HG03565 (cell line): Measurements from ENCODE around the gene VWA1.
"Not testable (repeated sequence)": the region's sequence is repeated elsewhere in the genome, so short reads cannot be mapped to it uniquely, and the experiment has no call there.

ENCODE experiments used
- ATAC-seq: cut with Tn5 transposase; IDR thresholded peaks from one replicate; pipeline ENCODE4 v1.9.1; 2021; ENCODE audit warnings: mild to moderate bottlenecking, moderate library complexity; ENCODE audit not compliant: unreplicated experiment

Gene VWA1

GRCh38 chr1:1402901-1403392 lies 32.5 kb upstream of the VWA1 start:
- ATAC-seq: not testable (repeated sequence)

- no peak for ATAC-seq
Observed at GRCh38 chr1:1403653-1404052, 31.8 kb upstream of the VWA1 start.

GRCh38 chr1:1406101-1406820 lies 29.2 kb upstream of the VWA1 start:
- no peak for ATAC-seq

- ATAC-seq: peak; percentile 76
Observed at GRCh38 chr1:1406821-1407635, 28.5 kb upstream of the VWA1 start, which contains the start of gene MRPL20. TSS of gene MRPL20 (minus strand) at chr1:1407293. CDS start at chr1:1407217, 76 bp downstream.

- peak; percentile 14 for ATAC-seq
Observed at GRCh38 chr1:1407636-1408318, 27.7 kb upstream of the VWA1 start.

GRCh38 chr1:1410238-1410637 lies 25.3 kb upstream of the VWA1 start:
- not testable (repeated sequence) for ATAC-seq

- no peak for ATAC-seq
Observed at GRCh38 chr1:1411626-1412025, 23.9 kb upstream of the VWA1 start.

GRCh38 chr1:1412311-1412902 lies 23.1 kb upstream of the VWA1 start:
- ATAC-seq: not testable (repeated sequence)

GRCh38 chr1:1415751-1416150 lies 19.7 kb upstream of the VWA1 start:
- no peak for ATAC-seq

- not testable (repeated sequence) for ATAC-seq
Observed at GRCh38 chr1:1417396-1417795, 18.1 kb upstream of the VWA1 start.

GRCh38 chr1:1417825-1418463 lies 17.5 kb upstream of the VWA1 start:
- not testable (repeated sequence) for ATAC-seq

GRCh38 chr1:1418464-1419362 lies 16.8 kb upstream of the VWA1 start:
- ATAC-seq: no peak

- no peak for ATAC-seq
Observed at GRCh38 chr1:1419363-1419812, 16.1 kb upstream of the VWA1 start.

- ATAC-seq: no peak
Observed at GRCh38 chr1:1419813-1420653, 15.5 kb upstream of the VWA1 start.

- ATAC-seq: no peak
Observed at GRCh38 chr1:1420654-1421141, 14.8 kb upstream of the VWA1 start.

GRCh38 chr1:1421147-1421906 lies 14.2 kb upstream of the VWA1 start, which contains the start of gene ANKRD65:
TSS of gene ANKRD65 (minus strand) at chr1:1421276. CDS start at chr1:1421005, 271 bp downstream.
- ATAC-seq: no peak

- no peak for ATAC-seq
Observed at GRCh38 chr1:1421907-1422464, 13.5 kb upstream of the VWA1 start.
